GM21381 (cell line): ENCODE data around the gene CCL3.

Experiments
- ATAC-seq: cut with Tn5 transposase; IDR thresholded peaks from one replicate; pipeline ENCODE4 v1.9.1; 2021; ENCODE audit warnings: mild to moderate bottlenecking, moderate library complexity; ENCODE audit not compliant: unreplicated experiment

The CCL3 gene

DNA sequence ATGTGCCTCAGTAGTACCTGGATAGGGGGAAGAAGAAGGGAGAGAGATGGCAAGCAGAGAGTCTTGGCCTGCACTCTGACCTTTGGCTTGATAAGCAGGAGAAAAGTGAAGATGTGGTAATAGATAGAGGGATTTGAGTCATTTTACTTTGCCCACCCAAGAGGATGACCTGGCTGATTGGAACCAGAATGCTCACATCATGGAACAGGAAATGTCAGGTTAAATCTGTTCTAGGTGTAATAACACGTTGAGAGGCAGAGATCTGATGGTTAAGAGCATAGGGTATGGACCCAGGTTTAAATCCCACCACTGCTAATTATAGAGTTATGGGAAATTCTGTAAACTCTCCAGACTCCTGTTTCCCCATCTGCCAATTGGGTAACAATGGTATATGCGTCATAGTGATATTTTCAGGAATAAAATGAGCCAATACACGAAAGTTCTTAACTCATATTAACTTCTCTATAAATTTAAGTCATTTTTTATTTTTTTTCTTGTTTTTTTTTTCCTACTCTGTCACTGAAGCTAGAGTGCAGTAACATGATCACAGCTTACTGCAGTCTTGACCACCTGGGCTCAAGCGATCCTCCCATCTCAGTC, 33.9 kb downstream of the CCL3 start:
- ATAC-seq = no peak

DNA sequence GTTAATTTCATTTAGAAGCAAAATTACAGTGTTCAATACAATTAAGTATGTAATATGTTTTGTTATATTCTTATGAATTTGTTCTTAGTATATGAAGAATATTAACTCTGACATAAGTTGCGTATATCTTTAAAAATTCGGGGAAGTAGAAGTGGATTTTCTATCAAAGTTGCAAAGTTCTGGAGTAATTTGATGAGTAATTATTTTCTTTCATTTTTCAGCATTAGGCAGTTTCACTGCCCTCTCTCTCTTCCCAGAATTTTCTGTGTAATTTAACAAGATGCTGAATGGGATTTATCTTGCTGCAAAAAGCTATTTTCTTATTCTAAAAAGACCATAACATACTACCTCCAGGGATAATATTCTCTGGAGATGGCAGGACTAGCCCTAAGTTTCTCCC, 34.8 kb downstream of the CCL3 start:
- no peak for ATAC-seq

DNA sequence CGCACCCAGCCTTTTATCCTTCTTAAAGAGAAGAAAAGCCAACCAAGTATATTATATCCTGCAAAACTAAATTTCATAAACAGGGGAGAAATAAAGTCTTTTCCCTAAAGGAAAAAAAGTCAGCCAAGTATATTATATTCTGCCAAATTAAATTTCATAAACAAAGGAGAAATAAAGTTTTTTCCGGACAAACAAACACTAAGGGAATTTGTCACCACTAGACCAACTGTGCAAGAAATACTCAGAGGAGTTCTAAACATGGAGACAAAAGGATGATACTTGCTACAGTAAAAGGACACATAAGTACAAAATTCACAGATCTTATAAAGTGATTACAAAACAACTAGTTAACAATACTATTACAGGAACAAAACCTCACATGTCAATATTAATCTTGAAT, 40.3 kb downstream of the CCL3 start:
- ATAC-seq = no peak

DNA sequence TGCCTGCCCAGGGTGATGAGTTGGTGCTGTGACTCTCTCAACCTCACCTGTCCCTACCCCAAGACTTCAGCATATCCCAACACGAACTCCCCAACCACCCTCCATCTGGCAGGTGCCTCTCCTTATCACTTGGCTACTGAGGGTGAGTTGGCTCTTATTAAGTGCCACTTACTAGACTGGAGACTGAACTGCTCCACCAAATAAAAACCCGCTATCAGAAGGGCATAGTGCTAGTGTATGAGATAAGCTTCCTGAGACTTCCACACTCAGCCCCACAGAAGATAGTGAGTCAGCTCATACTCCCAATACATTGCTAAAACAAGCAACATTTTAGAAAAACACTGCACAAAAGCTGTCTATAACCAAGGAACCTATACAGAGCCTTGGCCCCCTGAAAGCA, 41.9 kb downstream of the CCL3 start:
- no peak for ATAC-seq
